ENCODE measurements around the gene CDC42BPA. TPM values are rescaled to one million over a fixed set of nuclear protein-coding genes. Genes with fewer than 3 reads are reported as not detected.
"Not testable (repeated sequence)": the region's sequence is repeated elsewhere in the genome, so short reads cannot be mapped to it uniquely, and the experiment has no call there.

Gene CDC42BPA
- total RNA-seq, 1 experiment from 2014 or later = 38.2 TPM

- no peak for DNase-seq (ENCODE audit: low read depth)
These were observed 182.0 kb downstream of the CDC42BPA start for GRCh38 chr1:227136210-227136820.

- DNase-seq (ENCODE audit: low read depth) = no peak
These were observed 183.5 kb downstream of the CDC42BPA start for GRCh38 chr1:227134686-227135314.

GRCh38 chr1:227132695-227133094, 185.6 kb downstream of the CDC42BPA start:
- DNase-seq (ENCODE audit: low read depth) = not testable (repeated sequence)

GRCh38 chr1:227131193-227131592, 187.1 kb downstream of the CDC42BPA start:
- peak; percentile 35 for DNase-seq (ENCODE audit: low read depth)

GRCh38 chr1:227127891-227128290, 190.4 kb downstream of the CDC42BPA start:
- no peak for DNase-seq (ENCODE audit: low read depth)

- DNase-seq (ENCODE audit: low read depth) = no peak
These were observed 192.3 kb downstream of the CDC42BPA start for GRCh38 chr1:227125929-227126545.

GRCh38 chr1:227124473-227124872, 193.8 kb downstream of the CDC42BPA start:
- no peak for DNase-seq (ENCODE audit: low read depth)

GRCh38 chr1:227120826-227121225, 197.5 kb downstream of the CDC42BPA start:
- no peak for DNase-seq (ENCODE audit: low read depth)

- no peak for DNase-seq (ENCODE audit: low read depth)
These were observed 205.8 kb downstream of the CDC42BPA start for GRCh38 chr1:227112538-227112937.

- DNase-seq (ENCODE audit: low read depth) = no peak
These were observed 206.5 kb downstream of the CDC42BPA start for GRCh38 chr1:227111782-227112181.

GRCh38 chr1:227105291-227105690, 213.0 kb downstream of the CDC42BPA start:
- DNase-seq (ENCODE audit: low read depth) = not testable (repeated sequence)

GRCh38 chr1:227102056-227102455, 216.2 kb downstream of the CDC42BPA start:
- no peak for DNase-seq (ENCODE audit: low read depth)

- no peak for DNase-seq (ENCODE audit: low read depth)
These were observed 223.9 kb downstream of the CDC42BPA start for GRCh38 chr1:227094249-227094966.

GRCh38 chr1:227093309-227093708, 225.0 kb downstream of the CDC42BPA start:
- no peak for DNase-seq (ENCODE audit: low read depth)

- DNase-seq (ENCODE audit: low read depth) = no peak
These were observed 226.2 kb downstream of the CDC42BPA start for GRCh38 chr1:227092069-227092468.

GRCh38 chr1:227086636-227087035, 231.7 kb downstream of the CDC42BPA start:
- DNase-seq (ENCODE audit: low read depth) = no peak

- DNase-seq (ENCODE audit: low read depth) = no peak
These were observed 235.1 kb downstream of the CDC42BPA start for GRCh38 chr1:227082999-227083746.

- no peak for DNase-seq (ENCODE audit: low read depth)
These were observed 240.5 kb downstream of the CDC42BPA start for GRCh38 chr1:227077783-227078182.

- no peak for DNase-seq (ENCODE audit: low read depth)
These were observed 244.5 kb downstream of the CDC42BPA start for GRCh38 chr1:227073786-227074185.

GRCh38 chr1:227072991-227073390, 245.3 kb downstream of the CDC42BPA start:
- DNase-seq (ENCODE audit: low read depth) = peak; percentile 48

- no peak for DNase-seq (ENCODE audit: low read depth)
These were observed 246.3 kb downstream of the CDC42BPA start for GRCh38 chr1:227071895-227072587.

Measured in LHCN-M2 (cell line).